Spleen (tissue), 7 donors: Measurements from ENCODE around the gene HRH2.

Source experiments
- CTCF ChIP-seq, 11 experiments: fragments of 200-600 bp in 7 of 11; fragments of 450-650 bp in 4 of 11; sonication (generic) in 4 of 11; IDR thresholded peaks in 8 of 11; conservative IDR thresholded peaks in 3 of 11; 1 replicate in 7 of 11; 2 replicates in 4 of 11; pipeline versions ENCODE4 v1.4.0 to v1.8.0; 2016 to 2021; ENCODE audit warnings: antibody characterized with exemption in 11 of 11, inconsistent platforms in 4 of 11, mild to moderate bottlenecking in 1 of 11
- POLR2A ChIP-seq, 3 donors: fragments of 450-650 bp; IDR thresholded peaks; one replicate each; pipeline ENCODE4 v1.5.1; 2017; ENCODE audit warnings: antibody characterized with exemption in 3 of 3, mild to moderate bottlenecking in 1 of 3
- donor health status: DM: no; HTN: no; CAD: no; lungs with moderate emphysema.
- donor health status: DM: no; HTN: no; CAD: no.
- donor health status: DM: no; HTN: no; CAD: no.

GRCh38 chr5:175742290-175742994 lies 84.6 kb downstream of the HRH2 start:
- TF ChIP-seq CTCF (IDR thresholded peaks at IDR 0.05 in 8 of 11, conservative IDR thresholded peaks at IDR 0.05 in 3 of 11) (no peak), POLR2A (IDR thresholded peaks at IDR 0.05) (no peak)
